Fibroblast of villous mesenchyme (primary cell): ENCODE results near the gene KIF26A. TPM values are rescaled to one million over a fixed set of nuclear protein-coding genes. Genes with fewer than 3 reads are reported as not detected.

ENCODE experiments used
- DNase-seq: peaks from one replicate; pipeline ENCODE4 v3.0.0-alpha.2; 2010; ENCODE audit warnings: low read depth
- H3K4me3 ChIP-seq: 2 replicates; pipeline ENCODE4 v1.5.1; 2011; ENCODE audit warnings: low read depth, mild to moderate bottlenecking, low read length
- CTCF ChIP-seq: IDR thresholded peaks from 2 replicates; pipeline ENCODE4 v1.5.1; 2012; ENCODE audit warnings: low read depth, mild to moderate bottlenecking, low read length; ENCODE audit not compliant: insufficient read depth
- total RNA-seq: library from RNA; depleted of rRNA; stranded (reverse); fragments of >200 nt; gene quantifications from 2 replicates; pipeline ENCODE4 v1.2.3, GENCODE V29; 2012

Gene KIF26A
- total RNA-seq, 1 donor, result under 0.01 TPM

- no peak for TF ChIP-seq CTCF
Observed at GRCh38 chr14:104136472-104137296, 1.7 kb upstream of the KIF26A start.

GRCh38 chr14:104137297-104138097 lies 890 bp upstream of the KIF26A start:
- DNase-seq, result peak; percentile 47
- H3K4me3 ChIP-seq, result peak overlapping the region; percentile 50
- peak; percentile 64 for TF ChIP-seq CTCF

More at GRCh38 chr14:104136472-104137296, 1.7 kb upstream of the KIF26A start:
- no peak for DNase-seq
- H3K4me3 ChIP-seq, result no peak overlapping the region

GRCh38 chr14:104138718-104139459 lies 502 bp downstream of the KIF26A start:
- no peak for TF ChIP-seq CTCF
- peak; percentile 7 for DNase-seq
- H3K4me3 ChIP-seq, result peak overlapping the region; percentile 50

GRCh38 chr14:104139460-104140212 lies 1.2 kb downstream of the KIF26A start:
- H3K4me3 ChIP-seq, result peak overlapping the region; percentile 50
- peak; percentile 8 for DNase-seq
- TF ChIP-seq CTCF, result no peak

GRCh38 chr14:104140213-104140462 lies 1.8 kb downstream of the KIF26A start:
- H3K4me3 ChIP-seq, result no peak overlapping the region
- no peak for TF ChIP-seq CTCF
- no peak for DNase-seq
